PC-9 (cell line): ENCODE data around the gene KATNIP.

Experiments used
- EZH2 ChIP-seq: fragments of 200-600 bp; sonication (generic); IDR thresholded peaks from 2 replicates; pipeline ENCODE4 v1.8.0; 2017; ENCODE audit warnings: antibody characterized with exemption, low read depth
- TF ChIP-seq, protein P1 (sequence below): fragments of 200-600 bp; sonication (generic); conservative IDR thresholded peaks from 2 replicates; pipeline ENCODE4 v1.6.1; 2017; ENCODE audit warnings: mixed run types, antibody characterized with exemption, mild to moderate bottlenecking, moderate library complexity

DNA sequence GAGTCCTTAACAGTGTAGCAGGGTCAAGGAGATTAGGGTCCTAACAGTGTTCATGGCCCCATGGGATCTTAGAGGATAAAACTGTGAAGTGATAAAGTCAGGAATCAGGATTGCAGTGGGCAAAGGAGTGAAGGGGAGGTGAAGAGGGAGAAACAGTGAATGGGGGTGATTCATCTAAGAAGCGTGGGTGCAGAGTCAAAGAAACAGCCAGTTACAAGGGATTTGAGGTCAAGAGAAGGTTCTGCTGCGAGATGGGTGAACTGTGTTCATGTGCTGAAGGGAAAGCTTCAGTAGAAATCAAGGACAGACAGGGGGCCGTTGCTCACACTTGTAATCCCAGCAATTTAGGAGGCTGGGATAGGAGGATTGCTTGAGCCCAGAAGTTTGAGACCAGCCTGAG is 6.1 kb upstream of the KATNIP start:
- TF ChIP-seq, protein P1, sequence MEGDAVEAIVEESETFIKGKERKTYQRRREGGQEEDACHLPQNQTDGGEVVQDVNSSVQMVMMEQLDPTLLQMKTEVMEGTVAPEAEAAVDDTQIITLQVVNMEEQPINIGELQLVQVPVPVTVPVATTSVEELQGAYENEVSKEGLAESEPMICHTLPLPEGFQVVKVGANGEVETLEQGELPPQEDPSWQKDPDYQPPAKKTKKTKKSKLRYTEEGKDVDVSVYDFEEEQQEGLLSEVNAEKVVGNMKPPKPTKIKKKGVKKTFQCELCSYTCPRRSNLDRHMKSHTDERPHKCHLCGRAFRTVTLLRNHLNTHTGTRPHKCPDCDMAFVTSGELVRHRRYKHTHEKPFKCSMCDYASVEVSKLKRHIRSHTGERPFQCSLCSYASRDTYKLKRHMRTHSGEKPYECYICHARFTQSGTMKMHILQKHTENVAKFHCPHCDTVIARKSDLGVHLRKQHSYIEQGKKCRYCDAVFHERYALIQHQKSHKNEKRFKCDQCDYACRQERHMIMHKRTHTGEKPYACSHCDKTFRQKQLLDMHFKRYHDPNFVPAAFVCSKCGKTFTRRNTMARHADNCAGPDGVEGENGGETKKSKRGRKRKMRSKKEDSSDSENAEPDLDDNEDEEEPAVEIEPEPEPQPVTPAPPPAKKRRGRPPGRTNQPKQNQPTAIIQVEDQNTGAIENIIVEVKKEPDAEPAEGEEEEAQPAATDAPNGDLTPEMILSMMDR: no peak
- TF ChIP-seq EZH2: no peak
